Nephron progenitor cell (in vitro differentiated cells): ENCODE data around the gene COL4A3.
"Not testable (repeated sequence)": the region's sequence is repeated elsewhere in the genome, so short reads cannot be mapped to it uniquely, and the experiment has no call there.

ENCODE experiments used
- DNase-seq: peaks from one replicate; pipeline ENCODE4 v3.0.0; 2021
- H3K27ac Mint-ChIP-seq: 2 replicates; pipeline ENCODE4 v1.8.0; 2021; ENCODE audit warnings: mild to moderate bottlenecking, moderate library complexity, mixed read lengths
- H3K27me3 Mint-ChIP-seq: 2 replicates; pipeline ENCODE4 v1.8.0; 2021; ENCODE audit warnings: mild to moderate bottlenecking, low read depth, mixed read lengths; ENCODE audit not compliant: poor library complexity
- H3K36me3 Mint-ChIP-seq: 2 replicates; pipeline ENCODE4 v1.8.0; 2021; ENCODE audit warnings: low read depth, mixed read lengths
- H3K4me1 Mint-ChIP-seq: 2 replicates; pipeline ENCODE4 v1.8.0; 2021; ENCODE audit warnings: mixed read lengths
- H3K4me3 Mint-ChIP-seq: 2 replicates; pipeline ENCODE4 v1.8.0; 2021; ENCODE audit warnings: mild to moderate bottlenecking, moderate library complexity, mixed read lengths
- H3K9me3 Mint-ChIP-seq: 2 replicates; pipeline ENCODE4 v1.8.0; 2021; ENCODE audit warnings: mild to moderate bottlenecking, moderate library complexity, mixed read lengths
- TF ChIP-seq, protein P1 (sequence below): fragments of 200-600 bp; sonication (generic); IDR thresholded peaks from 2 replicates; pipeline ENCODE4 v1.5.0; 2021; ENCODE audit warnings: antibody characterized with exemption

The COL4A3 gene

DNA sequence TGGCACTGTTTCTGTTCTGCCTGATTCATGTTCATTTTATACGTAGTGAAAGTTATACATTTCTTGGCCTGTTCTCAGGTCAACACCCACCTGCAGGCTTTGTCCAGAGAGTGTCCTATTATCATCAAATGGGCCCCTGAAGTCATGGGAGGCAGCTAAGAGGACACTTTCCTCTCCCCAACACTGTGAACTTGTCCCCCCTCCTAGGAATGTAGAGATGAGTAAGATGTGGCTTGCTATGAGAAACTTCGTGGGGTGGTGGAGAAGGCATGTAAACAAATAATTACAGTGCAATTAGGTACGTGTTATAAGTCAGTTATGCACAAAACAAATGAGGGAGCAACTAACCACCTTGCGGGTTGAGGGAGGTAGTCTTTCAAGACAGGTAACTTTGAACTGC lies 57.9 kb downstream of the COL4A3 start:
- TF ChIP-seq, protein P1, sequence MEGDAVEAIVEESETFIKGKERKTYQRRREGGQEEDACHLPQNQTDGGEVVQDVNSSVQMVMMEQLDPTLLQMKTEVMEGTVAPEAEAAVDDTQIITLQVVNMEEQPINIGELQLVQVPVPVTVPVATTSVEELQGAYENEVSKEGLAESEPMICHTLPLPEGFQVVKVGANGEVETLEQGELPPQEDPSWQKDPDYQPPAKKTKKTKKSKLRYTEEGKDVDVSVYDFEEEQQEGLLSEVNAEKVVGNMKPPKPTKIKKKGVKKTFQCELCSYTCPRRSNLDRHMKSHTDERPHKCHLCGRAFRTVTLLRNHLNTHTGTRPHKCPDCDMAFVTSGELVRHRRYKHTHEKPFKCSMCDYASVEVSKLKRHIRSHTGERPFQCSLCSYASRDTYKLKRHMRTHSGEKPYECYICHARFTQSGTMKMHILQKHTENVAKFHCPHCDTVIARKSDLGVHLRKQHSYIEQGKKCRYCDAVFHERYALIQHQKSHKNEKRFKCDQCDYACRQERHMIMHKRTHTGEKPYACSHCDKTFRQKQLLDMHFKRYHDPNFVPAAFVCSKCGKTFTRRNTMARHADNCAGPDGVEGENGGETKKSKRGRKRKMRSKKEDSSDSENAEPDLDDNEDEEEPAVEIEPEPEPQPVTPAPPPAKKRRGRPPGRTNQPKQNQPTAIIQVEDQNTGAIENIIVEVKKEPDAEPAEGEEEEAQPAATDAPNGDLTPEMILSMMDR: no peak
- H3K36me3 Mint-ChIP-seq: no peaks in the 10 kb centered on the region
- no peak for DNase-seq
- H3K27me3 Mint-ChIP-seq: no peaks in the 10 kb centered on the region
- no peaks in the 10 kb centered on the region for H3K9me3 Mint-ChIP-seq
- H3K4me3 Mint-ChIP-seq: no peak overlapping the region
- no peak overlapping the region for H3K27ac Mint-ChIP-seq
- H3K4me1 Mint-ChIP-seq: no peaks in the 10 kb centered on the region

DNA sequence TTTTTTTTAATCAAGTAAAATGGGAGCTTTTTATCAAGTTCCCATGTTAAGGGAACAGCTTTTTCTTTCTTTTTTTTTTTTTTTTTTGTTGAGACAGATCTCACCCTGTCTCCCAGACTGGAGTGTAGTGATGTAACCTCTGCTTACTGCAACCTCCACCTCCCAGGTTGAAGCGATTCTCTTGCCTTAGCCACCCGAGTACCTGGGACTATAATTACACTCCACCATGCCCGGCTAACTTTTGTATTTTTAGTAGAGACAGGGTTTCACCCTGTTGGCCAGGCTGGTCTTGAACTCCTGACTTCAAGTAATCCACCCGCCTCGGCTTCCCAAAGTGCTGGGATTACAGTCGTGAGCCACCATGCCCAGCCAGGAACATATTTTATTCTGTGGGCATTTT lies 61.2 kb downstream of the COL4A3 start:
- H3K36me3 Mint-ChIP-seq, H3K4me3 Mint-ChIP-seq, H3K27ac Mint-ChIP-seq, DNase-seq, H3K4me1 Mint-ChIP-seq, H3K9me3 Mint-ChIP-seq: not testable (repeated sequence)
- H3K27me3 Mint-ChIP-seq: peaks cover 15% of the 10 kb centered on the region

DNA sequence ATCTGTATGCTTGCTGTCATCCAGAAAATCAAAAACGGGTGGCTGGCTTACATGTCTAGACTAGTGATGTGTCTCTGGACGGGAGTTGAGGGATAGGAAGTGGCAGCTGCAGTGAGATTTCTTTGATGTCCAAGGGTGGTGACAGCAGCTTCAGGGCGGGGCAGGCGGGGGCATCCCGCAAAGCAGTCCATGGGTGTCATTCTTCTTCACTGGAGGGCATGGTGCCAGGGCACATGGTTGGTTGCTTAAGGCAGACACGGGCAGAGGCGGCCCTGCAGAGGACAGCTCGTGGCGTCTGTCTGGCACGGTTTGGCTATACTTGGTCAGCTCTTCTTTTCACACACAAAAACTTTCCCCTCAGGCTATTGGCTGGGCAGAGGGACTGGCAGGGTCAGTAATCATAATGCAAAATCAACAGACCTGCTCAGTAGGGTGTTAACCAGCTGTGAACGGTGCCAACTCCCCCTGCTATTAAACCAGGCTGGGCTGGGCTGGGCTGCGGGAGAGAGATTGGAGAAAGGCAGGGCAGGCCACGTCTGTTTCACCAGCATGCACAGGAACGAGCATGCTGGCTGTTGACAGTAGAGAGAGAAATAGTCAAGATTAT lies 63.7 kb downstream of the COL4A3 start:
- TF ChIP-seq, protein P1: no peak
- Mint-ChIP-seq H3K27ac (no peak overlapping the region), H3K9me3 (no peaks in the 10 kb centered on the region), H3K4me3 (no peak overlapping the region), H3K27me3 (peaks cover 15% of the 10 kb centered on the region), H3K36me3 (no peaks in the 10 kb centered on the region), H3K4me1 (no peaks in the 10 kb centered on the region)
- no peak for DNase-seq

DNA sequence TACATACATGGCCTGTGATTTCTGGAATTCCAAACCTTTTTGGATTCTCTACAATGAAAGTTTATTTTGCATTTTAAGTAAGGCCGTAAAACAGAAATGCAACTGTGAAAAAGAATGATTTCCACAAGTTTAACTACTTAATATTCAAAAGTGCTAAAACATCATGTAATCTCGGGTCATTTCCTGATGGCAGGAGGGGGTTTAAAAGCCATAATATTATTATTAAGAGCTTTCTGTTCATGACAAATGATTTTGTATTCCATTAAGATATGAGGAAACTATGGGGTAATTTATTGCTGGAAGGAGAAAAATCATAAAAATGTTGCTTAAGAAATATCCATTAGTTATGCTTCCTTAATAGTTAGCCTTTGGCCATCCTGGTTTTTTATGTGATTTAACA lies 65.7 kb downstream of the COL4A3 start:
- no peak overlapping the region for H3K27ac Mint-ChIP-seq
- TF ChIP-seq, protein P1: no peak
- no peaks in the 10 kb centered on the region for H3K36me3 Mint-ChIP-seq
- DNase-seq: no peak
- no peaks in the 10 kb centered on the region for H3K4me1 Mint-ChIP-seq
- H3K4me3 Mint-ChIP-seq: no peak overlapping the region
- no peaks in the 10 kb centered on the region for H3K9me3 Mint-ChIP-seq
- peaks cover 15% of the 10 kb centered on the region for H3K27me3 Mint-ChIP-seq

DNA sequence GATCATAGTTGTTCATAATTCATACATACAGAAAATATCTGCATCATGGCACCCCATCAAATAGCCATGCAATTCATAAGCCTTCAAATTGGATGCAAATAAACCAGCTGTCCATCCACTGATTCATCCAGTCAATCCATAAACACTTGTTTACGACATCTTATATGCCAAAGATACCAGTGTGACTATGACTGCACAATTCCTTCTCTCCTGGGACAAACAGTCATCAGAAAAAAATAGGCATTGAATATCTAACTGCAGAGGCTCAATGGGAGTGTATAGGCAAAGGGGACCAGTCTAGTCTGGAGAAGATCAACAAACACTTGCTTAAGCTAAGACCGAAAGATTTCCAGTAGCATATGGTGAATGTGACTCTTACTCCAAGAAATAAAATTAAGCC lies 70.0 kb downstream of the COL4A3 start:
- no peaks in the 10 kb centered on the region for H3K36me3 Mint-ChIP-seq
- no peaks in the 10 kb centered on the region for H3K9me3 Mint-ChIP-seq
- peaks cover 8% of the 10 kb centered on the region for H3K4me1 Mint-ChIP-seq
- H3K4me3 Mint-ChIP-seq: no peak overlapping the region
- no peak for DNase-seq
- H3K27ac Mint-ChIP-seq: no peak overlapping the region
- TF ChIP-seq, protein P1: no peak
- H3K27me3 Mint-ChIP-seq: peaks cover 6% of the 10 kb centered on the region

DNA sequence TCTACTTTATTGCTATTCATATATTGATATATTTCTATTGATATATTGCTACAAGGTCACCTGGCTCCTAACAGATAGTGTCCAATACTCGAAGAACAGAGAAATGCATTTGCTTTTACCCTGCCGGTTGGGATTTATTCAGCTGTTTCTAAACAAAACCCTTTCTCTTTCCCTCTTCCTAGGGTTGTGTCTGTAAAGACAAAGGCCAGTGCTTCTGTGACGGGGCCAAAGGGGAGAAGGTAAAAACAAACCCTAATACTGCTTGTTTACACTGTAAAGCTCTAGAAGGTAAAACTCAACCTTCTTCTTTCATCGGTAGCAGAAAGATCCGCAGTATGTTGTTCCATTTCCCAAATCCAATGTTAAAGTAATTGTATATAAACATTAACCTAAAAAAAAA lies 73.4 kb downstream of the COL4A3 start:
- no peak overlapping the region for H3K4me3 Mint-ChIP-seq
- no peak overlapping the region for H3K27ac Mint-ChIP-seq
- no peaks in the 10 kb centered on the region for H3K9me3 Mint-ChIP-seq
- H3K27me3 Mint-ChIP-seq: peaks cover 6% of the 10 kb centered on the region
- no peak for DNase-seq
- H3K4me1 Mint-ChIP-seq: peaks cover 8% of the 10 kb centered on the region
- H3K36me3 Mint-ChIP-seq: no peaks in the 10 kb centered on the region
- TF ChIP-seq, protein P1: no peak
